GM21737 (cell line): ENCODE results near the gene PUSL1.

Source experiments
- ATAC-seq: cut with Tn5 transposase; IDR thresholded peaks from one replicate; pipeline ENCODE4 v1.9.1; 2021; ENCODE audit warnings: mild to moderate bottlenecking, moderate library complexity; ENCODE audit not compliant: unreplicated experiment

PUSL1 gene

GRCh38 chr1:1335792-1336248 lies 27.4 kb downstream of the PUSL1 start:
- no peak for ATAC-seq

- ATAC-seq, result no peak
These were observed 28.0 kb downstream of the PUSL1 start for GRCh38 chr1:1336446-1336845.

GRCh38 chr1:1336931-1337792 lies 28.8 kb downstream of the PUSL1 start:
- ATAC-seq, result no peak

- ATAC-seq, result no peak
These were observed 29.4 kb downstream of the PUSL1 start for GRCh38 chr1:1337793-1338147.

GRCh38 chr1:1338278-1338677 lies 29.9 kb downstream of the PUSL1 start:
- no peak for ATAC-seq

GRCh38 chr1:1340185-1340584 lies 31.8 kb downstream of the PUSL1 start:
- no peak for ATAC-seq

GRCh38 chr1:1340791-1341548 lies 32.6 kb downstream of the PUSL1 start:
- ATAC-seq, result no peak

- ATAC-seq, result no peak
These were observed 33.2 kb downstream of the PUSL1 start for GRCh38 chr1:1341549-1342021.

- no peak for ATAC-seq
These were observed 33.7 kb downstream of the PUSL1 start for GRCh38 chr1:1342061-1342562.

GRCh38 chr1:1342584-1343115 lies 34.3 kb downstream of the PUSL1 start:
- no peak for ATAC-seq

- ATAC-seq, result no peak
These were observed 35.5 kb downstream of the PUSL1 start for GRCh38 chr1:1343811-1344421.

- ATAC-seq, result no peak
These were observed 36.4 kb downstream of the PUSL1 start for GRCh38 chr1:1344655-1345361.

GRCh38 chr1:1345384-1345783 lies 37.0 kb downstream of the PUSL1 start:
- ATAC-seq, result no peak

GRCh38 chr1:1345860-1346500 lies 37.6 kb downstream of the PUSL1 start:
- ATAC-seq, result no peak

GRCh38 chr1:1346501-1346890 lies 38.1 kb downstream of the PUSL1 start:
- ATAC-seq, result no peak

GRCh38 chr1:1347026-1347595 lies 38.7 kb downstream of the PUSL1 start:
- no peak for ATAC-seq

GRCh38 chr1:1347663-1348419 lies 39.4 kb downstream of the PUSL1 start:
- ATAC-seq, result no peak

- ATAC-seq, result peak; percentile 33
These were observed 40.2 kb downstream of the PUSL1 start for GRCh38 chr1:1348420-1349255.
